Endothelial cell (in vitro differentiated cells): ENCODE measurements around the gene TRIM67. TPM values are rescaled to one million over a fixed set of nuclear protein-coding genes. Genes with fewer than 3 reads are reported as not detected.

Experiments used
- DNase-seq: peaks from one replicate; pipeline ENCODE4 v3.0.0; 2021; ENCODE audit warnings: low spot score
- H3K27ac Mint-ChIP-seq: one replicate; pipeline ENCODE4 v1.8.0; 2021; ENCODE audit warnings: mixed read lengths, inconsistent platforms; ENCODE audit not compliant: unreplicated experiment
- H3K27me3 Mint-ChIP-seq: one replicate; pipeline ENCODE4 v1.8.0; 2021; ENCODE audit warnings: mild to moderate bottlenecking, moderate library complexity, mixed read lengths, inconsistent platforms; ENCODE audit not compliant: unreplicated experiment
- H3K36me3 Mint-ChIP-seq: one replicate; pipeline ENCODE4 v1.8.0; 2021; ENCODE audit warnings: mild to moderate bottlenecking, low read depth, mixed read lengths, inconsistent platforms; ENCODE audit not compliant: unreplicated experiment
- H3K4me1 Mint-ChIP-seq: one replicate; pipeline ENCODE4 v1.8.0; 2021; ENCODE audit warnings: mild to moderate bottlenecking, mixed read lengths, inconsistent platforms; ENCODE audit not compliant: unreplicated experiment
- H3K4me3 Mint-ChIP-seq: one replicate; pipeline ENCODE4 v1.8.0; 2021; ENCODE audit warnings: mild to moderate bottlenecking, mixed read lengths, inconsistent platforms; ENCODE audit not compliant: unreplicated experiment
- H3K9me3 Mint-ChIP-seq: one replicate; pipeline ENCODE4 v1.8.0; 2021; ENCODE audit warnings: mixed read lengths, inconsistent platforms; ENCODE audit not compliant: unreplicated experiment
- total RNA-seq: library from RNA; stranded (reverse); fragmentation: NEBNext Ultra II Directional; extraction: Animal tissue kit (Norgen Biotek cat#: 25700); gene quantifications from one replicate; pipeline ENCODE4 v1.2.1, GENCODE V29; 2021; ENCODE audit not compliant: unreplicated experiment
- TF ChIP-seq, protein P1 (sequence below): fragments of 200-600 bp; sonication (generic); IDR thresholded peaks from one replicate; pipeline ENCODE4 v1.5.0; 2021; ENCODE audit warnings: antibody characterized with exemption; ENCODE audit not compliant: unreplicated experiment

The TRIM67 gene
- total RNA-seq, 1 donor from 2014 or later = 0.26 TPM

DNA sequence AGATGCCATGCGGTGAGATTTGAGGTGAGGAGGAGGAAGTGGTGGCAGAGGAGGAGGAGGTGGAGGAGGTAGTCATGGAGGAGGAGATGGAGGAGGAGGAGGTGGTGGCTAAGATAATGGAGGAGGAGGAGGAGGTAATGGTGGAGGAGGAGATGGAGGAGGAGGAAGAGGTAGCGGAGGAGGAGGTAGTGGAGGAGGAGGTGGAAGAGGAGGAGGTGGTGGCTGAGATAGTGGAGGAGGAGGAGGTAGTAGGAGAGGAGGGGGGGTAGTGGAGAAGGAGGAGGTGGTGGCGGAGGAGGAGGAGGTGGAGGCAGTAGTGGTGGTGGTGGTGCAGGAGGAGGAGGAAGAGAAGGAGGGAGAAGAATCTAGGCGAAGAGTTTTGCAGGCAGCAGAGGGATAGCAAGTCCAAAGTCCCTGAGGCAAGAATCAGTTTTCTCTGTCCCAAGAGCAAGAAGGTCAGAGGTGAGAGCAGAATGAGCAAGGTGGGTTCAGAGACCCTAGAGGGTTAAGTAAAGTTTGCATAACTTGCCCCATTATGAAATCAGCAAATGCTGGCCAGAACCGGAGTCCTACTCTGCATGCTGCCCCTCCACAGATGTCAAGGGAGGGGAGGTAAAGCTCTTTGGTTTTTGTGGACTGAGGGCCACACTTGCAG lies 40.2 kb downstream of the TRIM67 start:
- Mint-ChIP-seq H3K27me3 (peaks cover 9% of the 10 kb centered on the region), H3K27ac (no peak overlapping the region), H3K36me3 (no peaks in the 10 kb centered on the region), H3K4me3 (no peak overlapping the region), H3K9me3 (no peaks in the 10 kb centered on the region), H3K4me1 (no peaks in the 10 kb centered on the region)
- no peak for DNase-seq
- TF ChIP-seq, protein P1, sequence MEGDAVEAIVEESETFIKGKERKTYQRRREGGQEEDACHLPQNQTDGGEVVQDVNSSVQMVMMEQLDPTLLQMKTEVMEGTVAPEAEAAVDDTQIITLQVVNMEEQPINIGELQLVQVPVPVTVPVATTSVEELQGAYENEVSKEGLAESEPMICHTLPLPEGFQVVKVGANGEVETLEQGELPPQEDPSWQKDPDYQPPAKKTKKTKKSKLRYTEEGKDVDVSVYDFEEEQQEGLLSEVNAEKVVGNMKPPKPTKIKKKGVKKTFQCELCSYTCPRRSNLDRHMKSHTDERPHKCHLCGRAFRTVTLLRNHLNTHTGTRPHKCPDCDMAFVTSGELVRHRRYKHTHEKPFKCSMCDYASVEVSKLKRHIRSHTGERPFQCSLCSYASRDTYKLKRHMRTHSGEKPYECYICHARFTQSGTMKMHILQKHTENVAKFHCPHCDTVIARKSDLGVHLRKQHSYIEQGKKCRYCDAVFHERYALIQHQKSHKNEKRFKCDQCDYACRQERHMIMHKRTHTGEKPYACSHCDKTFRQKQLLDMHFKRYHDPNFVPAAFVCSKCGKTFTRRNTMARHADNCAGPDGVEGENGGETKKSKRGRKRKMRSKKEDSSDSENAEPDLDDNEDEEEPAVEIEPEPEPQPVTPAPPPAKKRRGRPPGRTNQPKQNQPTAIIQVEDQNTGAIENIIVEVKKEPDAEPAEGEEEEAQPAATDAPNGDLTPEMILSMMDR = no peak

DNA sequence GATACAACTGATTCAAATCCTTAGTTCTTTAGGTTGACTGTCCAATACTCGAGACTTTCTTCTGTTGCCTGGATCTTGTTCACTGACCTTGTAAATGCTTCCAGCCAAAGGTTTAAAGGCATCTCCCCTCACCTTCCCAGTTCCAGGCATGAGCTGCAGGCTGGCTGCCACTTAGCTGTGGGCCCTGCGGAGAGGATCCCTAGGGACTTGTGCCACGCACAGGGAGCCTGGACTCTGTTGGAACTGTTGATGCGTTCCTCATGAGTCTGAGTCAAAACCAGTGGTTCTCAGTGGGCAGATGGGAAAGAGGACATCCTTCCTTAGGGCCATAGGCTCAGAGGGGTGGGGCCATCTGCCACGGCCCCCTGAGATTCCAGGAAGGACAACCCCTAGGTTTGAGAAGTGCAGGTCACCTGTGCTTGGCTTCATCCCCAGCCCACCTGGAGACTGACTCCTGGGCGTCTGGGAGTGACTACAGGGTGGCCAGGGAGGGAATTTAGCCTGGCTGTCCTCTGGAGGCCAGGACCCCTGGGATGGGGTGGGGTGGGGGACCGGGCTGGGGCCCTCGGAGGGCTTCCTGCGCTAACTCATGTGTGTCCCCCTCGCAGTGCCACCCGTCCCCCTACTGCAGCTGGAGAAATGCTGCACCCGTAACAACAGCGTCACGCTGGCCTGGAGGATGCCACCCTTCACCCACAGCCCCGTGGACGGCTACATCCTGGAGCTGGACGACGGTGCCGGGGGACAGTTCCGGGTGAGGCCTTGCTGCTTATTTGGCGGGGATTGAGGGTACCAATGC lies 41.6 kb downstream of the TRIM67 start:
- Mint-ChIP-seq H3K27ac (no peak overlapping the region), H3K4me3 (no peak overlapping the region), H3K36me3 (no peaks in the 10 kb centered on the region), H3K9me3 (no peaks in the 10 kb centered on the region), H3K27me3 (peaks cover 9% of the 10 kb centered on the region), H3K4me1 (no peaks in the 10 kb centered on the region)
- TF ChIP-seq, protein P1 = no peak
- DNase-seq = no peak

DNA sequence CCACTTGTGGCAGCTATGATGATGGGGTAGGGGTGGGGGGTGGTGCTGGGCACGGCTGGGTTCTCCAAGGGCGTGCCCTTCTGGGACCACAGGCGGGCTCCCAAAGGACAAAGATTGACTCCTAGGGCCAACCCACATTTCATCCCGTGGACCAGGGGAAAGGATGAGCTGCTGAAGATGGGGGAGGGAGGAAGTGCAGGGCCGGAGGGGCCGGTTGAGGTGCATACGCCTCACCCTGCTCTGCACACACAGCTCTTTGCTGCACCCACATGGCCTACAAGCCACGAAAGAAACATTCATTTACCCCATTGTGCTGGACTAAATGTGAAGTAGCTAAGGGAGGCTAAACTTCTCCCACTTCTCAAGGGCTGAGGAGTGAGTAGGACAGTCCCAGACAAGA lies 45.0 kb downstream of the TRIM67 start:
- TF ChIP-seq, protein P1 = no peak
- no peak for DNase-seq
- Mint-ChIP-seq H3K4me3 (no peak overlapping the region), H3K27me3 (peaks cover 4% of the 10 kb centered on the region), H3K36me3 (no peaks in the 10 kb centered on the region), H3K4me1 (no peaks in the 10 kb centered on the region), H3K27ac (no peak overlapping the region), H3K9me3 (no peaks in the 10 kb centered on the region)

DNA sequence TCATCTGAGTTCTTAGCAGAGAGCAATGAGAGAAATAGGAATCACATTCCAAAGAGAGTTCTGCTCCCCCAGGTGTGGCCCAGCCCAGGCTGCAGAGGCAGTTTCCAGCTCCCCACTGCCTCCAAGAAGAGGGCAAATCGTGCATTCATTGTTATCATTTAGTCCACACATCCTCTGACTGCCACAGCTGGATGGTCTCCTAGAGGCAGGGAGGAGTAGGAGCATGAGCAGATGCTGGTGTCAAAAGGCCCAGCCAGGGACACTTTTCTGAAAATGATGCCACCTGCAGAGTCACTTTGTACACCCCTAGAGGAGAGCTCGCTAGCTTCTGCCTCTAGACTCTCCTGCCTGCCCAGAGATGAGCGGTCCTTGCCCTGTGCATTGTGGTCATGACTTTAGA lies 45.6 kb downstream of the TRIM67 start:
- no peak overlapping the region for H3K27ac Mint-ChIP-seq
- H3K27me3 Mint-ChIP-seq = peaks cover 4% of the 10 kb centered on the region
- TF ChIP-seq, protein P1 = no peak
- no peaks in the 10 kb centered on the region for H3K9me3 Mint-ChIP-seq
- no peak for DNase-seq
- no peak overlapping the region for H3K4me3 Mint-ChIP-seq
- no peaks in the 10 kb centered on the region for H3K4me1 Mint-ChIP-seq
- H3K36me3 Mint-ChIP-seq = no peaks in the 10 kb centered on the region

DNA sequence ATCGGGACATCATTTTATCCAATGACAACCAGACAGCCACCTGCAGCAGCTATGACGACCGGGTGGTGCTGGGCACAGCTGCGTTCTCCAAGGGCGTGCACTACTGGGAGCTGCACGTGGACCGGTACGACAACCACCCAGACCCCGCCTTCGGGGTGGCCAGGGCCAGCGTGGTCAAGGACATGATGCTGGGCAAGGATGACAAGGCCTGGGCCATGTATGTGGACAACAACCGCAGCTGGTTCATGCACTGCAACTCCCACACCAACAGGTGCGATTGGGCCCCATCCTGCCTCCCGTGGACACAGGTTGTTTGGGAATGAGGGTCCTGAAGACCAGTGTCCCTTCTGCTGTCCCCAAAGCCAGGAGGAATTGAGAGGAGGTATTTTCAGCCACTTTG lies 47.1 kb downstream of the TRIM67 start:
- Mint-ChIP-seq H3K27me3 (peaks cover 4% of the 10 kb centered on the region), H3K27ac (no peak overlapping the region), H3K4me1 (no peaks in the 10 kb centered on the region), H3K36me3 (no peaks in the 10 kb centered on the region), H3K9me3 (no peaks in the 10 kb centered on the region), H3K4me3 (no peak overlapping the region)
- no peak for DNase-seq
- TF ChIP-seq, protein P1 = no peak
